ENCODE measurements around the gene ATG2A. TPM values are rescaled to one million over a fixed set of nuclear protein-coding genes. Genes with fewer than 3 reads are reported as not detected.

Gene ATG2A
- total and polyA plus RNA-seq, 9 of the 15 experiments (the other 6 are each of a cell fraction or from before 2014, with no cell fraction given): 0.25 to 45.9 (median 5.2) TPM

- TF ChIP-seq CTCFL (IDR thresholded peaks at IDR 0.05; ENCODE audit: borderline replicate concordance, insufficient read depth, low read depth, low read length, poor library complexity, severe bottlenecking): no peak
- no peak for TF ChIP-seq CCAR2 (IDR thresholded peaks at IDR 0.05; ENCODE audit: low read depth, low read length)
- peak; percentile 99 for TF ChIP-seq JUN (IDR thresholded peaks at IDR 0.05; ENCODE audit: borderline replicate concordance, low read depth, low read length)
- TF ChIP-seq JUN (CRISPR knock-in tag; IDR thresholded peaks at IDR 0.05; ENCODE audit: borderline replicate concordance): peak; percentile 98
- TF ChIP-seq HDAC3 (IDR thresholded peaks at IDR 0.05; ENCODE audit: borderline replicate concordance, partially characterized antibody): no peak
- no peak for TF ChIP-seq FOXM1 (IDR thresholded peaks at IDR 0.05; ENCODE audit: low read depth)
- no peak for TF ChIP-seq FOXM1 (CRISPR knock-in tag; IDR thresholded peaks at IDR 0.05; ENCODE audit: low read depth)
- TF ChIP-seq FOXO4 (CRISPR knock-in tag; IDR thresholded peaks at IDR 0.05): no peak
- TF ChIP-seq SMARCA4 (IDR thresholded peaks at IDR 0.05): peak; percentile 94
- TF ChIP-seq NFRKB (IDR thresholded peaks at IDR 0.05; ENCODE audit: low read depth): no peak
- no peak for TF ChIP-seq TAF15 (IDR thresholded peaks at IDR 0.05; ENCODE audit: low read depth, low read length)
- TF ChIP-seq FIP1L1 (IDR thresholded peaks at IDR 0.05; ENCODE audit: low read depth, low read length, poor library complexity, severe bottlenecking): peak; percentile 63
- TF ChIP-seq BRD9 (IDR thresholded peaks at IDR 0.05; ENCODE audit: low read depth, partially characterized antibody): no peak
- TF ChIP-seq NR3C1 (CRISPR knock-in tag; IDR thresholded peaks at IDR 0.05): no peak
- no peak for TF ChIP-seq FOXJ2 (tag; IDR thresholded peaks at IDR 0.05)
- no peak for TF ChIP-seq ZNF143 (CRISPR knock-in tag; IDR thresholded peaks at IDR 0.05)
- TF ChIP-seq ZBTB2 (IDR thresholded peaks at IDR 0.05): peak; percentile 90; the same call in 1 of the 2 replicates
- TF ChIP-seq SPI1 (IDR thresholded peaks at IDR 0.05; ENCODE audit: borderline replicate concordance, low read depth, low read length): no peak
- TF ChIP-seq VEZF1 (CRISPR knock-in tag; IDR thresholded peaks at IDR 0.05): peak; percentile 83
- no peak for TF ChIP-seq STAT5A (IDR thresholded peaks at IDR 0.05; ENCODE audit: borderline replicate concordance, low read length)
- no peak for TF ChIP-seq BACH1 (tag; IDR thresholded peaks at IDR 0.05)
- no peak for TF ChIP-seq ZNF311 (CRISPR knock-in tag; IDR thresholded peaks at IDR 0.05)
These were observed 62.2 kb downstream of the ATG2A start (continued) for GRCh38 chr11:64854534-64855502.

Data from K562 (cell line).